ENCODE measurements around the gene ETS1.

DNA sequence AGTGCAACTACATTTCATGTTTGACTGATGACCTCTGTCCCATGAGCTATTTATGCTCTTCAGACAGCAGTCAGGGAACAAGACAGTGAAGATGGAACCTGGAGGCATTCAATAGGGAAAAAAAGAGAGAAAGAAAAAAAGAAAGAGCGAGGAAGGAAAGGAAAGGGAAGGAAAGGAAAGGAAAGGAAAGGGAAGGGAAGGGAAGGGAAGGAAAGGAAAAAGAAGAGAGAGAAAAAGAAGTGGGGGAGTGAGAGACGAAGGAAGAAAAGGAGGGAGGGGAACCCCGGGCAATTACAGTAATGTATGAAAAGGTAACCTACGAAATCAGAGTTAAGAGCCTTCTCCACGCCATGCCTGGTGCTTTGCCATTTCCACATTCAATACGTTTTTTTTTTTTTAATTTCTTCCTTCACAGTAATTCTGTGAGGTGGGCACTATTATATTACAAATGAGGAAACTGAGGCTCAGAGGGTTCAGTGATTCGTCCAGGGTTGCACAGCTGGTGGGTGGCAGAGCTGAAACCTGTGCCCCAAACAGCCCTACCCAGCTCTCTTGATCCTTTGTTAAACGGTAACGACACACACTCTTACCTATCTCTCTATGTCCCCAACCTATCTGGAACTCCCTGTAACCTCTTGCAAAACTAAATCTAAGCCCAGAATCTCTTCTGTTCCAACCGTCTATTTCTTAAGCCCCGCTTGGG is 39.3 kb downstream of the ETS1 start:
- no peak for TF ChIP-seq PHF8 (IDR thresholded peaks at IDR 0.05; ENCODE audit: borderline replicate concordance, low read depth)
- TF ChIP-seq POLR2A (IDR thresholded peaks at IDR 0.05; ENCODE audit: low read length) = no peak
- TF ChIP-seq, protein P1, sequence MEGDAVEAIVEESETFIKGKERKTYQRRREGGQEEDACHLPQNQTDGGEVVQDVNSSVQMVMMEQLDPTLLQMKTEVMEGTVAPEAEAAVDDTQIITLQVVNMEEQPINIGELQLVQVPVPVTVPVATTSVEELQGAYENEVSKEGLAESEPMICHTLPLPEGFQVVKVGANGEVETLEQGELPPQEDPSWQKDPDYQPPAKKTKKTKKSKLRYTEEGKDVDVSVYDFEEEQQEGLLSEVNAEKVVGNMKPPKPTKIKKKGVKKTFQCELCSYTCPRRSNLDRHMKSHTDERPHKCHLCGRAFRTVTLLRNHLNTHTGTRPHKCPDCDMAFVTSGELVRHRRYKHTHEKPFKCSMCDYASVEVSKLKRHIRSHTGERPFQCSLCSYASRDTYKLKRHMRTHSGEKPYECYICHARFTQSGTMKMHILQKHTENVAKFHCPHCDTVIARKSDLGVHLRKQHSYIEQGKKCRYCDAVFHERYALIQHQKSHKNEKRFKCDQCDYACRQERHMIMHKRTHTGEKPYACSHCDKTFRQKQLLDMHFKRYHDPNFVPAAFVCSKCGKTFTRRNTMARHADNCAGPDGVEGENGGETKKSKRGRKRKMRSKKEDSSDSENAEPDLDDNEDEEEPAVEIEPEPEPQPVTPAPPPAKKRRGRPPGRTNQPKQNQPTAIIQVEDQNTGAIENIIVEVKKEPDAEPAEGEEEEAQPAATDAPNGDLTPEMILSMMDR (IDR thresholded peaks at IDR 0.05) = no peak
- TF ChIP-seq, protein P2, sequence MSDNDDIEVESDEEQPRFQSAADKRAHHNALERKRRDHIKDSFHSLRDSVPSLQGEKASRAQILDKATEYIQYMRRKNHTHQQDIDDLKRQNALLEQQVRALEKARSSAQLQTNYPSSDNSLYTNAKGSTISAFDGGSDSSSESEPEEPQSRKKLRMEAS (IDR thresholded peaks at IDR 0.05) = no peak

All from A549 (cell line).